Body of pancreas (tissue), 4 donors: ENCODE results near the gene NCAM1. TPM values are rescaled to one million over a fixed set of nuclear protein-coding genes. Genes with fewer than 3 reads are reported as not detected.

ENCODE experiments used
- ATAC-seq: fragments of 150-250 bp; one replicate; pipeline ENCODE4 v1.9.1; 2016
- DNase-seq, 4 donors: peaks; one replicate each; pipeline ENCODE4 v3.0.0-alpha.2; 2019
- H3K27ac ChIP-seq, 4 donors: fragments of 200-600 bp; sonication (generic); 1 replicate in 3 of 4; 2 replicates in 1 of 4; pipeline versions ENCODE4 v1.5.1 to v1.6.1; 2016 to 2019; ENCODE audit warnings: mild to moderate bottlenecking in 1 of 4, mixed read lengths in 1 of 4, moderate library complexity in 1 of 4
- H3K27me3 ChIP-seq, 2 donors: fragments of 200-600 bp; sonication (generic); one replicate each; pipeline ENCODE4 v1.6.0; 2016; ENCODE audit warnings: mild to moderate bottlenecking in 1 of 2
- H3K36me3 ChIP-seq, 2 donors: fragments of 200-600 bp; sonication (generic); replicated peaks in 1 of 2; 2 replicates each; pipeline ENCODE4 v1.5.1; 2016; ENCODE audit warnings: low read depth in 2 of 2; ENCODE audit not compliant: insufficient read depth in 1 of 2
- H3K4me1 ChIP-seq: fragments of 200-600 bp; sonication (generic); one replicate; pipeline ENCODE4 v1.6.0; 2016
- H3K4me3 ChIP-seq, 2 donors: fragments of 200-600 bp; sonication (generic); 1 replicate in 1 of 2; 2 replicates in 1 of 2; pipeline ENCODE4 v1.5.1; 2016 to 2019
- H3K9me3 ChIP-seq, 3 donors: fragments of 200-600 bp; sonication (generic); 1 replicate in 2 of 3; 2 replicates in 1 of 3; pipeline ENCODE4 v1.5.1; 2016
- POLR2A ChIP-seq, 3 donors: fragments of 450-650 bp; IDR thresholded peaks; one replicate each; pipeline ENCODE4 v1.6.1; 2016; ENCODE audit warnings: antibody characterized with exemption in 3 of 3, mild to moderate bottlenecking in 2 of 3
- WGBS, 2 donors: methylation state at CpG; one replicate each; pipeline ENCODE4 v1.1.5; 2017; 5-methylcytosine and 5-hydroxymethylcytosine counted together
- intact Hi-C: fragments of 100-400 bp; cut with DNase I; formaldehyde crosslinking; loops from one replicate; pipeline ENCODE4 v1.15.1; 2023
- total RNA-seq, 2 donors: library from RNA; depleted of rRNA; stranded (reverse); fragments of >200 nt; gene quantifications; one replicate each; pipeline ENCODE4 v1.1.0, GENCODE V29; 2016
- TF ChIP-seq, protein P1 (sequence below), 7 experiments: fragments of 450-650 bp in 4 of 7; fragments of 200-600 bp in 3 of 7; sonication (generic) in 3 of 7; IDR thresholded peaks; one replicate each; pipeline ENCODE4 v1.5.1; 2016 to 2019; ENCODE audit warnings: antibody characterized with exemption in 7 of 7

Gene NCAM1
- total RNA-seq, 2 donors from 2014 or later: 10.1 to 26.0 TPM

DNA sequence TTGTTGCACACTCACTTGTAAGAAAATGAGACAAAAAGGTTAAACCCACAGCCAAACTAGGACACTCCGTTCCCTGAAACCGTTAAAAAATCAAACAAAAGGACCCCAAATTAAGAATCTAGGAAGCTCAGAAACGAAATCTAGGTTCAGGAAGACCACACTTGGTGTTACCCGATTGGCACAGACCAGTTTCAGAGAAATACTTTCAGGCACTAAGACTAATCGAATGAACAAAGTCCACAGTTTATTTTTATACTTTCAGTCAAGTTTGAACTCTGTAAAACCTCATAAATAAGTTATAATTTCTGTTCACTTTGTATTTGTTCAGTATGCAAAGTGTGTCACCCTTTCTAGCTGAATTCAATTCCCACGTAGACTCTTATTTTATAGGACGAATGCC is 314.4 kb downstream of the NCAM1 start:
- intact Hi-C loops: no loop called here
- H3K4me1 ChIP-seq: no peaks in the 10 kb centered on the region
- H3K36me3 ChIP-seq: no peaks in the 10 kb centered on the region
- WGBS, 2 donors: 53% methylated on average over 7 of the region's 7 CpGs
- TF ChIP-seq, protein P1, sequence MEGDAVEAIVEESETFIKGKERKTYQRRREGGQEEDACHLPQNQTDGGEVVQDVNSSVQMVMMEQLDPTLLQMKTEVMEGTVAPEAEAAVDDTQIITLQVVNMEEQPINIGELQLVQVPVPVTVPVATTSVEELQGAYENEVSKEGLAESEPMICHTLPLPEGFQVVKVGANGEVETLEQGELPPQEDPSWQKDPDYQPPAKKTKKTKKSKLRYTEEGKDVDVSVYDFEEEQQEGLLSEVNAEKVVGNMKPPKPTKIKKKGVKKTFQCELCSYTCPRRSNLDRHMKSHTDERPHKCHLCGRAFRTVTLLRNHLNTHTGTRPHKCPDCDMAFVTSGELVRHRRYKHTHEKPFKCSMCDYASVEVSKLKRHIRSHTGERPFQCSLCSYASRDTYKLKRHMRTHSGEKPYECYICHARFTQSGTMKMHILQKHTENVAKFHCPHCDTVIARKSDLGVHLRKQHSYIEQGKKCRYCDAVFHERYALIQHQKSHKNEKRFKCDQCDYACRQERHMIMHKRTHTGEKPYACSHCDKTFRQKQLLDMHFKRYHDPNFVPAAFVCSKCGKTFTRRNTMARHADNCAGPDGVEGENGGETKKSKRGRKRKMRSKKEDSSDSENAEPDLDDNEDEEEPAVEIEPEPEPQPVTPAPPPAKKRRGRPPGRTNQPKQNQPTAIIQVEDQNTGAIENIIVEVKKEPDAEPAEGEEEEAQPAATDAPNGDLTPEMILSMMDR (IDR thresholded peaks at IDR 0.05): no peak
- TF ChIP-seq POLR2A (IDR thresholded peaks at IDR 0.05): no peak
- H3K27me3 ChIP-seq: no peaks in the 10 kb centered on the region
- ATAC-seq: no peak
- H3K4me3 ChIP-seq: no peak overlapping the region
- H3K27ac ChIP-seq: no peak overlapping the region
- DNase-seq: no peak
- H3K9me3 ChIP-seq: no peaks in the 10 kb centered on the region

DNA sequence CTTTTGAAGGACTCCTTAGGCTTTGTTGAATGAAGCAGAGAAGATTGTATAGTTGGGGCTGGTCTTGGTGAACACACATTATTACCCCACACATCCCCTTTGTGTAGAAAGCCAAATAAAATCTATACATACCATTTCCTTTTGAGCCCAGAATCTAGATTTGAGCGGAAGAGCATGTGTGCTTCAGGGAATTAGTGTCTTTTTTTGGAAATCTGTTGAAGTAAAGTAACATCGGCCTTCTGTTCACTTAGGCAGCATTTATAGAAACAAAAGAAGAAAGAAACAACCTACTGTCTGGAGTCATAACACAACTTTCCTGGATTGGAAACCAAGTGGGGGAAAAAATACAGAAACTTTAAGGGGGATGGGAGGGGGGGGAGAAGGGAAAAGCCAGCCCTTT is 315.2 kb downstream of the NCAM1 start:
- no peak overlapping the region for H3K4me3 ChIP-seq
- WGBS, 2 donors: 83 to 91% methylated on average over 2 of the region's 2 CpGs
- H3K27ac ChIP-seq: no peak overlapping the region
- ATAC-seq (no peak), DNase-seq (no peak)
- no peaks in the 10 kb centered on the region for H3K9me3 ChIP-seq
- H3K4me1 ChIP-seq: no peaks in the 10 kb centered on the region
- intact Hi-C loops: no loop called here
- no peaks in the 10 kb centered on the region for H3K27me3 ChIP-seq
- TF ChIP-seq, protein P1 (IDR thresholded peaks at IDR 0.05): no peak
- no peak for TF ChIP-seq POLR2A (IDR thresholded peaks at IDR 0.05)
- H3K36me3 ChIP-seq: no peaks in the 10 kb centered on the region

DNA sequence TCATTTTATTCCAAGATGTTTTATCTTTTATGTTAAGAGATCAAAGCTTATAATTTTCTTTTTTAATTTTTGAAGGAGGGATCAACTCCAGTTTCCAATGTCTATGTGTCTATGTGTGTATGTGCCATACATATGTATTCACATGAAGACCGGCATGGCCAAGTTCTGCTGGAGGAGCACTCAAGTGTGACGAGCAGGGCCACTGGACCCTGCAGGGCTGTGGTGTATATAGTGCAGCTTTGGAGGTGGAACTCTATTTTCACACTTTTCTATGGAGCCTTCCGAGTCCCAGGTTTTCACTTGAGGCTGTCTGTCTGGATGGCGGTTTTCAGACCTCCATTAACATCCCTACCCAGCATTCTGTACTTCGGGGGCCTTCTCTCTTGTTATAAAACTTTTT is 316.7 kb downstream of the NCAM1 start:
- TF ChIP-seq POLR2A (IDR thresholded peaks at IDR 0.05): no peak
- TF ChIP-seq, protein P1 (IDR thresholded peaks at IDR 0.05): no peak
- Histone ChIP-seq H3K27ac (no peak overlapping the region), H3K4me3 (no peak overlapping the region), H3K9me3 (no peaks in the 10 kb centered on the region), H3K4me1 (no peaks in the 10 kb centered on the region), H3K27me3 (no peaks in the 10 kb centered on the region), H3K36me3 (no peaks in the 10 kb centered on the region)
- 81 to 87% methylated on average over 5 of the region's 5 CpGs for WGBS, 2 donors
- DNase-seq (no peak), ATAC-seq (no peak)
- intact Hi-C loops: no loop called here

DNA sequence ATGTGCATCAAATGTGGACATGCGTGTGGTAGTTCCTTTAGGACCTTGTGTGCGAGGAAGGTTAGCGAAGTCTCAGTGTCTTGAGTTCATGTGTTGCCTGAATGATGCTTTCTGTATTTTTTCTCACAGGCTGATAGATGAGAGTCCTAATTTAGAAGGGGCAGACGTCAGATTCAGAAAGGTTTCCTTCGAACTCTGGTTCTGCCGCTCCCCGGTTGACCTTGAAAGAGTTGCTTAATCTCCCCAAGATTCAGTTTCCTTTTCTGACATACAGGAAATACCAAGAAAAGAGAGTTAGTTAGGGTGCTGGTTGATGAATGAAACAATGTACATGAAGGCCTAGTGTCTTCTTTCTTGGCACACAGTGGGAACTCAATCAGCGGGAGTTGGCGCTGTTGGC is 317.3 kb downstream of the NCAM1 start:
- Histone ChIP-seq H3K4me1 (no peaks in the 10 kb centered on the region), H3K4me3 (no peak overlapping the region), H3K27ac (no peak overlapping the region), H3K9me3 (no peaks in the 10 kb centered on the region), H3K27me3 (no peaks in the 10 kb centered on the region), H3K36me3 (no peaks in the 10 kb centered on the region)
- WGBS, 2 donors: 79 to 94% methylated on average over 9 of the region's 9 CpGs
- ATAC-seq: no peak
- no peak for TF ChIP-seq POLR2A (IDR thresholded peaks at IDR 0.05)
- TF ChIP-seq, protein P1 (IDR thresholded peaks at IDR 0.05): no peak
- no peak for DNase-seq
- intact Hi-C loops: no loop called here

DNA sequence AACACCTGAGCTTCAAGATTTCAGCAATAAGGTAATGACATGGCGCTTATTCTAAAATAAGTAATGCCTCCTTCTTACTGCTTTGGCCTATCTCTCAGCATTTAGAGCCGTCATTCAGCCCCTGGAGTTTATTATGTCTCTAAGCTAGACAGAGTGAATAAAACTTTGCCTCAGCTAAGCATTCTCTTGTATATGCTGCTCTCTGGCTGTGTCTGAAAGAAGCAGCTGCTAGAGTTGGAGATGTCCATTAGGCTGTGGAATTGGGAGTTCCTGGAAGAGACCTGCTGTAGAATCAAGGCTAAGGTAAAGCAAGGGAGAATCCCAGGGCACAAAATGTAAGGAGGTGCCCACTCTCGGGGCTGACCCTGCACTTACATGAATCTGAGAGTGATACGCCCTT is 317.7 kb downstream of the NCAM1 start:
- 65 to 67% methylated on average over 4 of the region's 4 CpGs for WGBS, 2 donors
- Histone ChIP-seq H3K36me3 (no peaks in the 10 kb centered on the region), H3K9me3 (no peaks in the 10 kb centered on the region), H3K4me1 (no peaks in the 10 kb centered on the region), H3K27ac (no peak overlapping the region), H3K4me3 (no peak overlapping the region), H3K27me3 (no peaks in the 10 kb centered on the region)
- TF ChIP-seq, protein P1 (IDR thresholded peaks at IDR 0.05): no peak
- no peak for TF ChIP-seq POLR2A (IDR thresholded peaks at IDR 0.05)
- intact Hi-C loops: no loop called here
- DNase-seq (no peak), ATAC-seq (no peak)
